ENCODE data around the gene GPR157.
A peak's percentile ranks its signal among the peaks of the same experiment; 100 is the strongest.

The GPR157 gene

GRCh38 chr1:9086796-9087195, 42.1 kb downstream of the GPR157 start:
- Histone ChIP-seq H3K27me3 (ENCODE audit: insufficient read depth, low read length) (no peaks in the 10 kb centered on the region), H2BK12ac (ENCODE audit: low read length) (no peak overlapping the region), H3K4me1 (ENCODE audit: control insufficient read depth in 1 of 2, insufficient read depth in 2 of 2, low read length in 2 of 2) (peaks cover 0 to 2% of the 10 kb centered on the region in 2 experiments), H3K4me2 (ENCODE audit: low read length) (no peak overlapping the region), H3K9me3 (ENCODE audit: insufficient read depth, low read depth, low read length) (no peaks in the 10 kb centered on the region), H3K4me3 (ENCODE audit: low read depth, low read length) (no peak overlapping the region), H3K79me2 (ENCODE audit: control insufficient read depth, insufficient read depth, low read length, poor library complexity) (no peaks in the 10 kb centered on the region), H3K9ac (ENCODE audit: low read length) (no peak overlapping the region), H3K4ac (ENCODE audit: low read depth, low read length) (no peak overlapping the region), H3K27ac (ENCODE audit: low read depth, low read length) (no peak overlapping the region), H3K79me1 (ENCODE audit: low read length) (no peaks in the 10 kb centered on the region), H2BK5ac (ENCODE audit: low read depth, low read length, poor library complexity) (no peak overlapping the region), H4K8ac (ENCODE audit: low read depth, low read length) (no peak overlapping the region), H3K18ac (ENCODE audit: low read length) (no peak overlapping the region), H3K14ac (ENCODE audit: low read length) (no peak overlapping the region), H4K12ac (ENCODE audit: low read depth, low read length) (no peak overlapping the region), H3K36me3 (ENCODE audit: control insufficient read depth in 1 of 2, insufficient read depth in 2 of 2, low read length in 2 of 2) (no peaks in the 10 kb centered on the region), H2AFZ (ENCODE audit: insufficient read depth, low read length, poor library complexity) (no peak overlapping the region), H4K91ac (ENCODE audit: low read depth, low read length) (no peak overlapping the region), H3K23ac (ENCODE audit: low read length) (no peak overlapping the region), H2AK5ac (ENCODE audit: low read length) (no peak overlapping the region), H2BK120ac (ENCODE audit: insufficient read depth, low read length, poor library complexity) (no peak overlapping the region)
- no peak for DNase-seq
- no CpG with 5 or more reads among the region's 2 CpGs for WGBS (ENCODE audit: extremely low coverage, insufficient coverage, insufficient read length)

DNA sequence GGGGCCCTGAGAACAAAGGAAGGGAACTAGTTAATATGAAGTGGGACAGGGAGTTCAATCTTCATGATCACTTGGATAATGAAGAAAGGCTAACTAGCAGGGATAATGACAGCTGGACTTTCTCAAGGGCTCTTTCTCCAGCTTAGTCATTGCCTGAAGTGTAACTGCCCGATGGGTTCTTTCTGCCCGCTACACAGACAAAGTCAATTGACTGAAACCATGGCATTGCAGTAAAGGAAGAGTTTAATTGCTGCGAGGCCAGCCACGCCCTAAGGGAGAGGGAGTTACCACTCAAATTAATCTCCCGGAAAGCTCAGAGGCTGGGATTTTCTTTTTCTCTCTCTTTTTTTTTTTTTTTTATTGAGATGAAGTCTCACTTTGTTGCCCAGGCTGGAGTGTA, 42.9 kb downstream of the GPR157 start:
- H3K23ac ChIP-seq (ENCODE audit: low read length), result no peak overlapping the region
- H2AK5ac ChIP-seq (ENCODE audit: low read length), result no peak overlapping the region

GRCh38 chr1:9085306-9085940, 43.5 kb downstream of the GPR157 start:
- Histone ChIP-seq H3K79me2 (ENCODE audit: control insufficient read depth, insufficient read depth, low read length, poor library complexity) (no peaks in the 10 kb centered on the region), H3K36me3 (ENCODE audit: control insufficient read depth in 1 of 2, insufficient read depth in 2 of 2, low read length in 2 of 2) (no peaks in the 10 kb centered on the region), H4K91ac (ENCODE audit: low read depth, low read length) (no peak overlapping the region), H3K27ac (ENCODE audit: low read depth, low read length) (no peak overlapping the region), H2AFZ (ENCODE audit: insufficient read depth, low read length, poor library complexity) (no peak overlapping the region), H2BK5ac (ENCODE audit: low read depth, low read length, poor library complexity) (no peak overlapping the region), H3K4me3 (ENCODE audit: low read depth, low read length) (no peak overlapping the region), H3K9ac (ENCODE audit: low read length) (no peak overlapping the region), H3K4me1 (ENCODE audit: control insufficient read depth in 1 of 2, insufficient read depth in 2 of 2, low read length in 2 of 2) (peaks cover 2 to 3% of the 10 kb centered on the region in 2 experiments), H3K79me1 (ENCODE audit: low read length) (no peaks in the 10 kb centered on the region), H3K9me3 (ENCODE audit: insufficient read depth, low read depth, low read length) (no peaks in the 10 kb centered on the region), H3K23ac (ENCODE audit: low read length) (no peak overlapping the region), H2BK120ac (ENCODE audit: insufficient read depth, low read length, poor library complexity) (no peak overlapping the region), H3K14ac (ENCODE audit: low read length) (no peak overlapping the region), H4K8ac (ENCODE audit: low read depth, low read length) (no peak overlapping the region), H3K4ac (ENCODE audit: low read depth, low read length) (no peak overlapping the region), H3K18ac (ENCODE audit: low read length) (no peak overlapping the region), H4K12ac (ENCODE audit: low read depth, low read length) (no peak overlapping the region), H3K4me2 (ENCODE audit: low read length) (no peak overlapping the region), H2BK12ac (ENCODE audit: low read length) (no peak overlapping the region), H3K27me3 (ENCODE audit: insufficient read depth, low read length) (no peaks in the 10 kb centered on the region), H2AK5ac (ENCODE audit: low read length) (no peak overlapping the region)
- no peak for DNase-seq
- no CpG with 5 or more reads among the region's 7 CpGs for WGBS (ENCODE audit: extremely low coverage, insufficient coverage, insufficient read length)

More for the DNA sequence above, 42.9 kb downstream of the GPR157 start:
- no CpG with 5 or more reads among the region's 5 CpGs for WGBS (ENCODE audit: extremely low coverage, insufficient coverage, insufficient read length)
- Histone ChIP-seq H3K4me3 (ENCODE audit: low read depth, low read length) (no peak overlapping the region), H3K79me1 (ENCODE audit: low read length) (no peaks in the 10 kb centered on the region), H3K4me2 (ENCODE audit: low read length) (no peak overlapping the region), H2BK120ac (ENCODE audit: insufficient read depth, low read length, poor library complexity) (no peak overlapping the region), H2BK5ac (ENCODE audit: low read depth, low read length, poor library complexity) (no peak overlapping the region), H3K18ac (ENCODE audit: low read length) (no peak overlapping the region), H3K9me3 (ENCODE audit: insufficient read depth, low read depth, low read length) (no peaks in the 10 kb centered on the region), H2AFZ (ENCODE audit: insufficient read depth, low read length, poor library complexity) (no peak overlapping the region), H4K8ac (ENCODE audit: low read depth, low read length) (no peak overlapping the region), H3K27me3 (ENCODE audit: insufficient read depth, low read length) (no peaks in the 10 kb centered on the region), H3K27ac (ENCODE audit: low read depth, low read length) (no peak overlapping the region), H3K14ac (ENCODE audit: low read length) (no peak overlapping the region), H4K91ac (ENCODE audit: low read depth, low read length) (no peak overlapping the region), H3K36me3 (ENCODE audit: control insufficient read depth in 1 of 2, insufficient read depth in 2 of 2, low read length in 2 of 2) (no peaks in the 10 kb centered on the region), H3K4me1 (ENCODE audit: control insufficient read depth in 1 of 2, insufficient read depth in 2 of 2, low read length in 2 of 2) (peaks cover 0 to 2% of the 10 kb centered on the region in 2 experiments), H3K9ac (ENCODE audit: low read length) (no peak overlapping the region), H3K79me2 (ENCODE audit: control insufficient read depth, insufficient read depth, low read length, poor library complexity) (no peaks in the 10 kb centered on the region), H3K4ac (ENCODE audit: low read depth, low read length) (no peak overlapping the region), H2BK12ac (ENCODE audit: low read length) (no peak overlapping the region), H4K12ac (ENCODE audit: low read depth, low read length) (no peak overlapping the region)
- DNase-seq, result no peak

- H3K4me3 ChIP-seq (ENCODE audit: low read depth, low read length), result no peak overlapping the region
- no peaks in the 10 kb centered on the region for H3K79me2 ChIP-seq (ENCODE audit: control insufficient read depth, insufficient read depth, low read length, poor library complexity)
- no peak overlapping the region for H3K27ac ChIP-seq (ENCODE audit: low read depth, low read length)
- no peaks in the 10 kb centered on the region for H3K9me3 ChIP-seq (ENCODE audit: insufficient read depth, low read depth, low read length)
- peak; percentile 77 to 84 for DNase-seq
- H3K79me1 ChIP-seq (ENCODE audit: low read length), result no peaks in the 10 kb centered on the region
- H2BK120ac ChIP-seq (ENCODE audit: insufficient read depth, low read length, poor library complexity), result no peak overlapping the region
- no peak overlapping the region for H3K9ac ChIP-seq (ENCODE audit: low read length)
- no peak overlapping the region for H2BK5ac ChIP-seq (ENCODE audit: low read depth, low read length, poor library complexity)
- no peak overlapping the region for H3K4ac ChIP-seq (ENCODE audit: low read depth, low read length)
- no CpG with 5 or more reads among the region's 8 CpGs for WGBS (ENCODE audit: extremely low coverage, insufficient coverage, insufficient read length)
- H3K27me3 ChIP-seq (ENCODE audit: insufficient read depth, low read length), result no peaks in the 10 kb centered on the region
- no peak overlapping the region for H3K14ac ChIP-seq (ENCODE audit: low read length)
- no peak overlapping the region for H2BK12ac ChIP-seq (ENCODE audit: low read length)
- H4K12ac ChIP-seq (ENCODE audit: low read depth, low read length), result no peak overlapping the region
- no peak overlapping the region for H3K4me2 ChIP-seq (ENCODE audit: low read length)
- no peak overlapping the region for H4K91ac ChIP-seq (ENCODE audit: low read depth, low read length)
- H2AFZ ChIP-seq (ENCODE audit: insufficient read depth, low read length, poor library complexity), result peak overlapping the region; percentile 12
- H3K23ac ChIP-seq (ENCODE audit: low read length), result no peak overlapping the region
- peaks cover 2 to 3% of the 10 kb centered on the region in 2 experiments for H3K4me1 ChIP-seq (ENCODE audit: control insufficient read depth in 1 of 2, insufficient read depth in 2 of 2, low read length in 2 of 2)
- H3K18ac ChIP-seq (ENCODE audit: low read length), result no peak overlapping the region
- no peak overlapping the region for H2AK5ac ChIP-seq (ENCODE audit: low read length)
- no peaks in the 10 kb centered on the region for H3K36me3 ChIP-seq (ENCODE audit: control insufficient read depth in 1 of 2, insufficient read depth in 2 of 2, low read length in 2 of 2)
- no peak overlapping the region for H4K8ac ChIP-seq (ENCODE audit: low read depth, low read length)
These were observed 44.0 kb downstream of the GPR157 start for GRCh38 chr1:9084906-9085305.
